Activated B cell treated with CpG ODN at 0.5 μM for 24 hours (primary cell): ENCODE data around the gene FAIM. TPM values are rescaled to one million over a fixed set of nuclear protein-coding genes. Genes with fewer than 3 reads are reported as not detected.

ENCODE experiments used
- ATAC-seq: fragments of 200-7000 bp; cut with Tn5 transposase; one replicate; pipeline ENCODE4 v1.10.0; 2021; ENCODE audit warnings: low read depth, mild to moderate bottlenecking, moderate library complexity
- CTCF ChIA-PET: fragments of 350-600 bp; sonication (Branson Sonifier 250); formaldehyde crosslinking; loops from one replicate; lab custom pipeline; 2021; ENCODE audit warnings: antibody characterized with exemption; lab: Charles Lee
- POLR2A ChIA-PET: fragments of 350-600 bp; sonication (Branson Sonifier 250); formaldehyde crosslinking; loops from one replicate; lab custom pipeline; 2021; ENCODE audit warnings: antibody characterized with exemption; lab: Charles Lee
- DNase-seq: peaks from one replicate; pipeline ENCODE4 v3.0.0; 2022
- H3K27ac Mint-ChIP-seq: one replicate; pipeline ENCODE4 v1.8.0; 2020; ENCODE audit warnings: mixed read lengths
- H3K27me3 Mint-ChIP-seq: one replicate; pipeline ENCODE4 v1.8.0; 2021; ENCODE audit warnings: mixed read lengths
- H3K36me3 Mint-ChIP-seq: one replicate; pipeline ENCODE4 v1.8.0; 2021; ENCODE audit warnings: low read depth, mixed read lengths
- H3K4me1 Mint-ChIP-seq: one replicate; pipeline ENCODE4 v1.8.0; 2021; ENCODE audit warnings: mixed read lengths
- H3K4me3 Mint-ChIP-seq: one replicate; pipeline ENCODE4 v1.8.0; 2020; ENCODE audit warnings: mild to moderate bottlenecking, mixed read lengths
- H3K9me3 Mint-ChIP-seq: one replicate; pipeline ENCODE4 v1.8.0; 2020; ENCODE audit warnings: mixed read lengths
- CTCF ChIP-seq: fragments of 200-600 bp; IDR thresholded peaks from one replicate; pipeline ENCODE4 v1.8.0; 2022; ENCODE audit warnings: antibody characterized with exemption, mild to moderate bottlenecking
- intact Hi-C: fragments of 100-400 bp; cut with micrococcal nuclease; formaldehyde crosslinking; loops from one replicate; pipeline ENCODE4 v1.15.1; 2024
- total RNA-seq: library from RNA; stranded (reverse); gene quantifications from 2 replicates; pipeline ENCODE4 v1.2.3, GENCODE V29; 2022

FAIM gene
- total RNA-seq, 1 donor from 2014 or later, result 11.5 TPM

GRCh38 chr3:138653567-138653966 is 45.0 kb downstream of the FAIM start:
- H3K27ac Mint-ChIP-seq, result no peak overlapping the region
- no peak overlapping the region for H3K4me3 Mint-ChIP-seq
- ChIA-PET POLR2A (no interaction called here), CTCF (no interaction called here)
- DNase-seq (no peak), ATAC-seq (no peak)
- H3K36me3 Mint-ChIP-seq, result peaks cover 76% of the 10 kb centered on the region
- H3K4me1 Mint-ChIP-seq, result no peaks in the 10 kb centered on the region
- no peaks in the 10 kb centered on the region for H3K27me3 Mint-ChIP-seq
- TF ChIP-seq CTCF, result no peak
- intact Hi-C loops, result no loop called here
- peaks cover 3% of the 10 kb centered on the region for H3K9me3 Mint-ChIP-seq

- ChIA-PET POLR2A (no interaction called here), CTCF (no interaction called here)
- H3K9me3 Mint-ChIP-seq, result no peaks in the 10 kb centered on the region
- DNase-seq (no peak), ATAC-seq (no peak)
- no peaks in the 10 kb centered on the region for H3K27me3 Mint-ChIP-seq
- H3K4me3 Mint-ChIP-seq, result no peak overlapping the region
- no peak overlapping the region for H3K27ac Mint-ChIP-seq
- intact Hi-C loops, result no loop called here
- no peaks in the 10 kb centered on the region for H3K4me1 Mint-ChIP-seq
- TF ChIP-seq CTCF, result no peak
- peaks cover 65% of the 10 kb centered on the region for H3K36me3 Mint-ChIP-seq
These were observed 48.9 kb downstream of the FAIM start for GRCh38 chr3:138657508-138657907.

DNA sequence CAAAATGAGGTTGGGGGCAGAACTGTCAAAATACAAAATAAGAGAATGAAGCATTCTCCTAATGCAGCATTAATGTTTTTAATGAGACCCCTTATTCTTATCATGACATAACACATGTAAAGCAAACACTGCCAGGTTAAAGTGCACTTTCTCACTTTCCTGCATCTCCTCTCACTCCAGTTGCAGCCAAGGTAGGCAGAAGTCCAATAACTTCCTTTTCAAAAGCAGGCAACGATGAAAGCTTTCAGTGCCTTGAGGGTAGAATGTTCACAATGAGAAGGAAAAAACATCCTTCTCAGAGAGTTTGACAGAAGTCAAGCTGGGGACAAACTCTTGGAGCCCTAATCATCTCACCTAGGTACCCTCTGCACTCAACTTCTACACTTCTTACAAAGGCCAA is 59.5 kb downstream of the FAIM start:
- Mint-ChIP-seq H3K4me3 (no peak overlapping the region), H3K9me3 (no peaks in the 10 kb centered on the region), H3K36me3 (peaks cover 36% of the 10 kb centered on the region), H3K27me3 (no peaks in the 10 kb centered on the region), H3K4me1 (peaks cover 6% of the 10 kb centered on the region), H3K27ac (no peak overlapping the region)
- no peak for TF ChIP-seq CTCF
- intact Hi-C loops, result no loop called here
- POLR2A ChIA-PET, result no interaction called here
- DNase-seq (no peak), ATAC-seq (no peak)
- CTCF ChIA-PET, result no interaction called here

DNA sequence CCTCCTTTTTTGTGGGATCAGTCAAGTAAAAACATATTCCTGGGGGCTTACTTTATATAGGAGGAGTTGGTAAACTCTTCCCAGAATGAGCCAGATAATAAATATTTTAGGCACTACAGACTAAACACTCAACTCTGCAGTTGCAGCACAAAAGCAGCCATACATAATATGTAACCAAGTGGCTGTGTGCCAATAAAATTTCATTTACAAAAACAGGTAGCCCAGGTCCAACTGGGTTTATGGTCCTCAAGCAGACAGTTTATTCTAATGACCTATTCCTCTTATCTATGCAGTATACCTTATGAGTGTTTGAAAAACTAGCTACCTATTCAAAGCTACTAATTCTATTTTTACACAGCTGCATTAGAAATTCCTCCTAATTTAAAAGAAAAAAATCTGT is 61.8 kb downstream of the FAIM start:
- no peaks in the 10 kb centered on the region for H3K27me3 Mint-ChIP-seq
- H3K27ac Mint-ChIP-seq, result no peak overlapping the region
- CTCF ChIA-PET, result no interaction called here
- H3K36me3 Mint-ChIP-seq, result peaks cover 39% of the 10 kb centered on the region
- H3K4me1 Mint-ChIP-seq, result no peaks in the 10 kb centered on the region
- H3K9me3 Mint-ChIP-seq, result peaks cover 4% of the 10 kb centered on the region
- no peak for ATAC-seq
- no peak overlapping the region for H3K4me3 Mint-ChIP-seq
- DNase-seq, result no peak
- POLR2A ChIA-PET, result no interaction called here
- intact Hi-C loops, result no loop called here
- TF ChIP-seq CTCF, result no peak

- intact Hi-C loops, result no loop called here
- H3K27ac Mint-ChIP-seq, result no peak overlapping the region
- no peaks in the 10 kb centered on the region for H3K4me1 Mint-ChIP-seq
- ATAC-seq, result no peak
- no peak for TF ChIP-seq CTCF
- POLR2A ChIA-PET, result no interaction called here
- H3K4me3 Mint-ChIP-seq, result no peak overlapping the region
- H3K36me3 Mint-ChIP-seq, result peaks cover 55% of the 10 kb centered on the region
- no peak for DNase-seq
- CTCF ChIA-PET, result no interaction called here
- no peaks in the 10 kb centered on the region for H3K27me3 Mint-ChIP-seq
- H3K9me3 Mint-ChIP-seq, result peaks cover 8% of the 10 kb centered on the region
These were observed 65.3 kb downstream of the FAIM start for GRCh38 chr3:138673641-138674530.
